Medulla oblongata (tissue), 1 donor: ENCODE measurements around the gene LUC7L3.
A peak's percentile ranks its signal among the peaks of the same experiment; 100 is the strongest.
"Not testable (repeated sequence)": the region's sequence is repeated elsewhere in the genome, so short reads cannot be mapped to it uniquely, and the experiment has no call there.

Experiments used
- DNase-seq: peaks from one replicate; pipeline ENCODE4 v3.0.0-alpha.2; 2015; ENCODE audit errors: extremely low spot score

The LUC7L3 gene

DNA sequence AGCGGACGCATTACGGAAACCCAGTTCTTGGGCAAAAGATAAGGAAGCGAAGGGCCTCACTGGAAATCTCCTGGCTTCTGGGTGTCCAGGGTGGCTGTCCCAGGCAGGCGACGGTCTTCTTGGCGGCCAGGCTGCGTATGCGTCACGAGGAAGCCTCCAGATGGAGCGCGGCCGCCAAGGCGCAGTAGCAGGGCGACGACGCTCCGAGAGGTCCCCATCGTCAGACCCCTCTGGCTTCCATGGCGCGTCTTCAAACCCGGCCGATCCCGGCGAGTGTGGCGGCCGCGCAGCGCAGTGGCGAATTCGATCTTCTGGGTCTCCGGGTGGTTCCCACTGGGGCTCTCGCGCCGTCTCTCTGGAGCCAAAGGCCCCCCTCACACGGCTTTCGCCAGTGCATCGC lies 61.8 kb downstream of the LUC7L3 start:
- DNase-seq: no peak

DNA sequence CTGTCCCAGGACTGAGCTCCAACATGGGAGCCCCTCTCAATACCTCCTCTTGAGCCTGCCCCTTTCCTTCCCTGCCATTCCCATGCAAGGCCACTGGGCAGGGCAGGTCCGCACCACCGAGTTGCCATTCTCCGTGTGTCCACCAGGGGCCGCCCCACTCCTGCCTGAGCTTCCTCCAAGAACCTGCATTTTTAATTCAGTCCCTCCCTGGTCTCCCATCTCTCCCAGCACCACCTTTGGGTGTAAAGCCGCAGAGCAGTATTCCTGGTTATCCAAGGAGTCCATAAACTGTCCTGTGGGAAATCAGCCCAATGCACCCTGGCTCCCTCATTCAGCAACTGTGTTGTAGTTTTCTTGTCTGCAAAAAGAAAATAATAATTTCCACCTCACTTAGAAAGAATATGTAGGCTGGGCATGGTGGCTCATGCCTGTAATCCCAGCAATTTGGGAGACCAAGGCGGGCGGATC lies 63.8 kb downstream of the LUC7L3 start:
- DNase-seq: peak; percentile 84

GRCh38 chr17:50783905-50784304 lies 64.5 kb downstream of the LUC7L3 start:
- DNase-seq: no peak

DNA sequence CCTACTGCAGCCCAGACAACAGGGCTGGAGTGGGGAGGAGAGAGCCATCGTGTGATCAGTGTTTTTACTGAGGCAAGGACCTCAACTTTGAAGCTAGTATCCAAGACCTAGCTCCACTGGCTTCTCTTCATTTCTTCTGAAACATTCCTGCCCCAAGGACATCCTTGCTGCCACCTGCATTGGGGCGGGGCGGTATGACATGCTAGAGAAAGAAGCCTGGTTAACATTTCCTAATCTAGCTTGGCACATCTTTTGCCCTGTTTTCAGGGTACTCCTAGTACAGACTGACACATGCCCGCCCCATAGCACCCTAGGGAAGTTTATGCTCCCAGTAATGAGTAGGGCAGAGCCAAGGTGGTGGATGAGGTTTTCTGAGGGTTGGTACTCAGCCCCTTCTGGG lies 65.7 kb downstream of the LUC7L3 start:
- DNase-seq: no peak

DNA sequence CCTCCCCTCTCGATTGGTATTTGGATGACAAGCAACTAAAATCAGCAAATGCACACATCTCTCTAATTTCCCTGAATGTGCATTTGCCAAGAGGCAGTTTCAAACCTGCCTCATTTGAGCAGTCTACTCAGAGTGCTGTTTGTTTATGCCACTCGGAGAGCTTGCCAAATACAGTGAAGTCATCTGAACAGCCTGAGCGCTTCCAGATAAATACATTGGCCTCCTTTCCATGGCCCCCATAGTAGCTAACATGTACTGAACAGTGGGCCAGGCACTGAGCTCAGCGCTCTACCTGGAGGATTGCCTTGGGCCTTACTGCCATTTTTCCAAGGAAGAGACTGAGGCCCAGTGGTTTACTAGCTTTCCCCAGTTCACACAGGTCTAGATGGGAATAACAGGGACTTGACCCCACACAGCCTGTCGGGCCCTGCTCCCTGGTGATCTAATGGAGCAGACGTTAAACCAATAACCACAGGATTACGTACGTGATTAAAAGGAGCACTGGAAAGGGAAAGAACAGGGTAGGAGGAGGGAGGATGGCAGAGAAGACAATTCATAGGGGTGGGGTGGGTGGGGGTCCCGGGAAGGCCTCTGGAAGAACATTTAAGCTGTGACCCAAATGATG lies 66.7 kb downstream of the LUC7L3 start:
- peak; percentile 69 for DNase-seq

GRCh38 chr17:50787106-50787505 lies 67.7 kb downstream of the LUC7L3 start:
- DNase-seq: no peak

DNA sequence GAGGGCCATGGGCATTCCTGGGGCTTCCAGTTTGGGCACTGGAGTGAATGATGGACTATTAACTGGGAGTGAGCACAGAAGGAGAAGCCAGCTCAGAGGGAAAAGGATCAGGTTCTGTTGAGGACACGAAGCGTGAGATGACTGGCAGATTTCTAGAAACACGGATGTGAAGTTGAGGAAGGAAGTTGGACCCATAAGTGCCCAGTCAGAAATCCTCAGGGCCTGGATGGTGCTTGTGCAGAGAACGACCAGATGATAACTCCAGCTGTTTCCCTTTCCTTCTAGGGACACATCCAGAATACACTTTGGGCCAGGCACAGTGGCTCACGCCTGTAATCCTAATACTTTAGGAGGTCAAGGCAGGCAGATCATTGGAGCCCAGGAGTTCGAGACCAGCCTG lies 71.2 kb downstream of the LUC7L3 start:
- DNase-seq: no peak

DNA sequence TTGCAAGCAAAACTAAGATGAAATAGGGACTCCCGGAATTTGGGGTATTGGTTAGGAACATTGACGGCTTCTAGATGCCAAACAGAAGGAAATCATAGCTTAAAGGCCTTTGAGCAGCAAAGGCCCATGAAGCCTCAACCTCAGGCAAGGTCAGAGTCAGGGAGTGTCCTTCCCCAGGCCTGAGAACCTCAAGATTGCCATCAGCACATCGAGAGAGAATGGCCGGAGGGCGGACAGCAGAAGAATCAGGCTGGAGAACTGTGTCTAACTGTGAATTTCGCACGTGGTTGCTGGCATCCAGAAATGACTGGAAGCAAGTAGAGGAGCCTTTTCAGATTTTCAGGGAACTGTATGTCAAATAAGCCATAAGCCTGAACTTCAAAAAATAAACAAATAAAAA lies 72.7 kb downstream of the LUC7L3 start:
- no peak for DNase-seq

GRCh38 chr17:50793007-50793406 lies 73.6 kb downstream of the LUC7L3 start:
- DNase-seq: no peak

GRCh38 chr17:50794361-50794760 lies 75.0 kb downstream of the LUC7L3 start:
- DNase-seq: no peak

- no peak for DNase-seq
Observed at GRCh38 chr17:50797135-50797810, 77.9 kb downstream of the LUC7L3 start.

DNA sequence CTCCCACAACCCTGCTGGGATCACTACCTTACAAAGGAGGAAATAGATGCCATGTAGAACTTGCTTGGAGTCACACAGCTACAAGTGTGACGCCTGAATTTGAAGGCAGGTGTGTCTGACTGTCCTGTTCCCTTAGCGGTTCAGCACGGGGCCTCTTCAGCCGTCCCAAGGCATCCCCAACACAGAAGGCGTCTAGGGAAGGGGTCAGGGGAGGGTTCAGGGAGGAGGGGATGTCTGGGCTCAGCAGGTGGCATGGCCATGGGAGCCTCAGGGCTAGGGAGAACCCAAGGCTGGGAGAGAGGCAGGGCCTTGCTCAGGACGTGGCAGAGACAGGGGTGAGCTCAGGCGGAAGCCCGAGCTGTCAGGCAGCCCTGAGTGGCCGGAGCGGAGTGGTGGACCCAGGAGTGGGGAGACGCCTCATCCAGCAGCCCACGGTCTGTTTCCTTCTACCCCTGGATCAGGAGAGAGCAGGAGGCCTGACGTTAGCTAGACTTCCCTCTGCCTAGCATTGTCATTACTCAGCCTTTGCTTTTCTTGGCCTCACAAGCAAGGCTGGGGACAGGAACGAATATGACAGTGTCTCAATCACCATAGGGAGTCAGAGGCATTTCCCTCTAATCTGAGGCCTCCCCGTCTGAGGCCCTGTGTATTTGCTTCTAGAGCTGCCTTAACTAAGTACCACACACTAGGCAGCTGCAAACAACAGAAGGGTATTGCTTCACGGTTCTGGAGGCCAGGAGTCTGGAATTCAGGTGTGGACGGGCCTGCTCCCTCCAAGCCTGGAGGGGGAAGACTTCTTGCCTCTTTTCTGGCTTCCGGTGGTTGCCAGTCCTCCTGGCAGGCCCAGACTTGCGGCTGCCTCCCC lies 79.3 kb downstream of the LUC7L3 start:
- no peak for DNase-seq

DNA sequence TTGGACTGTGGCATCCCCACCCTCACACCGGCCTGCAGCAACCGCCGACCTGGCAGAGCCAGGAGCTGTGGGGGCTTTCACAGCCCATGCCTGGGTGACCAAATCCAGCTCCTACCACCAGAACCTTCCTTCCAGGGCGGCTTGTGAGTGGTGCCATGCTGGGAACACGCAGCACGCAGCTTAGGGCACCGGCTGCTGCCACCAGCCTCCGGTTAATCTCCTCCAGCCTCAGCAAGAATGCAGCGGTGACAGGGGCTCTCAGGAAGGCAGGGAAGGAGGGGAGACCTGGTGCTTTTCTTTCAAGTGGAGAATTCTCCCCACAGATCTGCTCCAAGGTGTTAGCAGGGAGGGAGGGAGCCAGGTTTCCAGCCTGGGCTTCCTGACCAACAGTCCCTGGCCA lies 80.2 kb downstream of the LUC7L3 start:
- DNase-seq: no peak

- no peak for DNase-seq
Observed at GRCh38 chr17:50800196-50800700, 80.8 kb downstream of the LUC7L3 start.

- DNase-seq: no peak
Observed at GRCh38 chr17:50802609-50803571, 83.5 kb downstream of the LUC7L3 start.

- no peak for DNase-seq
Observed at GRCh38 chr17:50803676-50804075, 84.3 kb downstream of the LUC7L3 start.

DNA sequence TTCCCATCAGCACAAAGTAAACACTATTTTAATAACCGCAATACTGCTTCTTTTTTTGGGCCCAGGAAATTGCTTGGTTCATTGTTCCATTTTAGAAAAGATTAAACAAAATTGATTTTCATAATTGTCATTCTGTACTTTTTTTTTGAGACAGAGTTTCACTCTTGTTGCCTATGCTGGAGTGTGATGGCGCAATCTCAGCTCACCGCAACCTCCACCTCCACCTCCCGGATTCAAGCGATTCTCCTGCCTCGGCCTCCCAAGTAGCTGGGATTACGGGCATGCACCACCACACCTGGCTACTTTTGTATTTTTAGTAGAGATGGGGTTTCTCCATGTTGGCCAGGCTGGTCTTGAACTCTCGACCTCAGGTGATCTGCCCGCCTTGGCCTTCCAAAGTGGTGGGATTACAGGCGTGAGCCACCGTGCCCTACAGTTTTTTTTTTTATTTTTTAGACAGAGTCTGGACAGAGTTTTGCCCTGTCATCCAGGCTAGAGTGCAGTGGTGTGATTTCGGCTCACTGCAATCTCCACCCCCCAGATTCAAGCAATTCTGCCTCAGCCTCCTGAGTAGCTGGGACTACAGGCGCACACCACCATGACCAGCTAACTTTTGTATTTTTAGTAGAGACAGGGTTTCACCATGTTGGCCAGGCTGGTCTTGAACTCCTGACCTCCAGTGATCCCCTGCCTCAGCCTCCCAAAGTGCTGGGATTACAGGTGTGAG lies 85.5 kb downstream of the LUC7L3 start:
- DNase-seq: not testable (repeated sequence)

GRCh38 chr17:50805486-50805885 lies 86.1 kb downstream of the LUC7L3 start:
- no peak for DNase-seq
